ENCODE measurements around the gene ACBD6.

ACBD6 gene

GRCh38 chr1:180268556-180269075, 233.8 kb downstream of the ACBD6 start:
- no peak overlapping the region for H3K27ac ChIP-seq (ENCODE audit: extremely low read depth, low read depth, low read length)
- no peaks in the 10 kb centered on the region for H3K4me1 ChIP-seq (ENCODE audit: control insufficient read depth, insufficient read depth, low read length)

GRCh38 chr1:180267761-180268555, 234.4 kb downstream of the ACBD6 start:
- TF ChIP-seq ZNF549 (tag by site-specific recombination; IDR thresholded peaks at IDR 0.05) (no peak), ZNF629 (tag by site-specific recombination; IDR thresholded peaks at IDR 0.05) (peak; percentile 59)
- POLR2A ChIA-PET, result no interaction called here

More at GRCh38 chr1:180268556-180269075, 233.8 kb downstream of the ACBD6 start:
- POLR2A ChIA-PET, result no interaction called here
- CTCF ChIA-PET, result interaction anchor here (0.6 kb wide), 2 partner anchors 16 to 872 kb away, joined by 3 read pairs; no protein-coding TSS in a partner anchor
- no peaks in the 10 kb centered on the region for H3K9me3 ChIP-seq (ENCODE audit: control insufficient read depth, insufficient read depth, low read depth, low read length)
- no peak overlapping the region for H3K4me3 ChIP-seq (ENCODE audit: low read depth, low read length)
- no peak for TF ChIP-seq KLF9 (tag by site-specific recombination; IDR thresholded peaks at IDR 0.05; ENCODE audit: low read depth)
- H3K36me3 ChIP-seq (ENCODE audit: control insufficient read depth in 2 of 2, insufficient read depth in 1 of 2, low read length in 2 of 2), result peaks cover 0 to 21% of the 10 kb centered on the region in 2 experiments; a peak in 1 of 3 replicates

GRCh38 chr1:180267211-180267561, 235.2 kb downstream of the ACBD6 start:
- TF ChIP-seq EGR2 (tag by site-specific recombination; IDR thresholded peaks at IDR 0.05; ENCODE audit: low read depth), result peak; percentile 77
- TF ChIP-seq ZNF692 (tag by site-specific recombination; IDR thresholded peaks at IDR 0.05), result no peak
- TF ChIP-seq SP3 (tag by site-specific recombination; IDR thresholded peaks at IDR 0.05), result no peak
- TF ChIP-seq ZNF626 (tag by site-specific recombination; IDR thresholded peaks at IDR 0.05), result no peak
- no peak for TF ChIP-seq ZNF518A (tag by site-specific recombination; conservative IDR thresholded peaks at IDR 0.05; ENCODE audit: low read depth)
- TF ChIP-seq ZNF121 (tag by site-specific recombination; IDR thresholded peaks at IDR 0.05), result no peak
- TF ChIP-seq ZFHX2 (tag by site-specific recombination; conservative IDR thresholded peaks at IDR 0.05), result peak; percentile 66
- Histone ChIP-seq H3K4me3 (ENCODE audit: low read depth, low read length) (no peak overlapping the region), H3K4me1 (ENCODE audit: control insufficient read depth, insufficient read depth, low read length) (peaks cover 8% of the 10 kb centered on the region), H3K36me3 (ENCODE audit: control insufficient read depth in 2 of 2, insufficient read depth in 1 of 2, low read length in 2 of 2) (peaks cover 0 to 8% of the 10 kb centered on the region in 2 experiments; a peak in 1 of 3 replicates), H3K9me3 (ENCODE audit: control insufficient read depth, insufficient read depth, low read depth, low read length) (no peaks in the 10 kb centered on the region), H3K27ac (ENCODE audit: extremely low read depth, low read depth, low read length) (no peak overlapping the region)
- ChIA-PET CTCF (interaction anchor here (1.4 to 1.5 kb wide), 2 partner anchors 15 to 88 kb away, joined by 3 to 5 read pairs; no protein-coding TSS in a partner anchor), POLR2A (no interaction called here)

More at GRCh38 chr1:180267761-180268555, 234.4 kb downstream of the ACBD6 start:
- H3K4me1 ChIP-seq (ENCODE audit: control insufficient read depth, insufficient read depth, low read length), result peaks cover under 1% of the 10 kb centered on the region; the same call in 1 of the 2 replicates
- no peak overlapping the region for H3K4me3 ChIP-seq (ENCODE audit: low read depth, low read length)
- H3K36me3 ChIP-seq (ENCODE audit: control insufficient read depth in 2 of 2, insufficient read depth in 1 of 2, low read length in 2 of 2), result peaks cover 0 to 14% of the 10 kb centered on the region in 2 experiments; a peak in 1 of 3 replicates
- H3K9me3 ChIP-seq (ENCODE audit: control insufficient read depth, insufficient read depth, low read depth, low read length), result no peaks in the 10 kb centered on the region
- no peak overlapping the region for H3K27ac ChIP-seq (ENCODE audit: extremely low read depth, low read depth, low read length)
- CTCF ChIA-PET, result interaction anchor here (0.6 to 1.5 kb wide), 3 partner anchors 16 to 215 kb away, joined by 3 to 5 read pairs (median 4); no protein-coding TSS in a partner anchor

All from HEK293 (cell line).